ENCODE measurements around the gene RPTOR.
A peak's percentile ranks its signal among the peaks of the same experiment; 100 is the strongest.

RPTOR gene

DNA sequence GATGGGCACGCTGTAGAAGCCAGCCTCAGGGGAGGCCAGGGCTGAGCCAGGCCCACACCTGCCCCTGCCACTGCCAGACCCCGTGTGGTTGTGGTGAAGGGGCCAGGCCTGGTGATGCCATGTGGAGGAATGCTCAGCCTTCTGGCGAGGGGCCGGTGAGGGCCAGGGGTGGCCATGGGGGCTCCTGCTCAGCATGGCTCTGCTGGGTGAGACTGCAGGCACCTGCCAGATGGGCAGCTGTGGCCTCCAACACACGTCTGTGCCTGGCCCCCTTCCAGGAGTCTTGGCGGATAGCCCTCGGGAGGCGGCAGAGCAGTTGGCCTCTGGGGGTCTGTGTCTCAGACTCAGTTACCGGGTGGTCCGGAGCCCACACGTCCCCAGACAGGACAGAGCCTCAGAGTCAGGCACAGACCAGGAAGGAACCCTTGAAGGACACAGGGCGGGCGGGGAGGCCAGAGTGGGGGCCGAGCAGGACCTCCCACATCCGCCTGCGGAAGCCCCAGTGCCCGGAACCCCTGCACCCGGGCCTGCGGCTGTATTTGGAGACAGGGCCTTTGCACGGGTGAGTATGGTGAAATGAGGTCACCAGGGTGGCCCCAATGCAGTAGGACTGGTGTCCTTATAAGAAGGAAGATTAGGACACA lies 424.5 kb downstream of the RPTOR start:
- Histone ChIP-seq H3K27ac (replicated peaks) (0 out of 2 replicates have a peak overlapping the region, but pooled peaks have one; percentile 16), H3K27me3 (ENCODE audit: insufficient read depth, poor library complexity, severe bottlenecking) (no peaks in the 10 kb centered on the region), H3K4me3 (replicated peaks; ENCODE audit: insufficient read depth, low read length) (no peak overlapping the region)
- DNase-seq (ENCODE audit: low read depth in 1 of 2, low spot score in 1 of 2), result peak in 1 of 2 experiments; percentile 37
- TF ChIP-seq GABPA (IDR thresholded peaks at IDR 0.05; ENCODE audit: low read depth) (no peak), SPI1 (IDR thresholded peaks at IDR 0.05; ENCODE audit: borderline replicate concordance, low read depth) (no peak), POLR2AphosphoS5 (IDR thresholded peaks at IDR 0.05; ENCODE audit: low read depth) (no peak)
- TF ChIP-seq, protein P1, sequence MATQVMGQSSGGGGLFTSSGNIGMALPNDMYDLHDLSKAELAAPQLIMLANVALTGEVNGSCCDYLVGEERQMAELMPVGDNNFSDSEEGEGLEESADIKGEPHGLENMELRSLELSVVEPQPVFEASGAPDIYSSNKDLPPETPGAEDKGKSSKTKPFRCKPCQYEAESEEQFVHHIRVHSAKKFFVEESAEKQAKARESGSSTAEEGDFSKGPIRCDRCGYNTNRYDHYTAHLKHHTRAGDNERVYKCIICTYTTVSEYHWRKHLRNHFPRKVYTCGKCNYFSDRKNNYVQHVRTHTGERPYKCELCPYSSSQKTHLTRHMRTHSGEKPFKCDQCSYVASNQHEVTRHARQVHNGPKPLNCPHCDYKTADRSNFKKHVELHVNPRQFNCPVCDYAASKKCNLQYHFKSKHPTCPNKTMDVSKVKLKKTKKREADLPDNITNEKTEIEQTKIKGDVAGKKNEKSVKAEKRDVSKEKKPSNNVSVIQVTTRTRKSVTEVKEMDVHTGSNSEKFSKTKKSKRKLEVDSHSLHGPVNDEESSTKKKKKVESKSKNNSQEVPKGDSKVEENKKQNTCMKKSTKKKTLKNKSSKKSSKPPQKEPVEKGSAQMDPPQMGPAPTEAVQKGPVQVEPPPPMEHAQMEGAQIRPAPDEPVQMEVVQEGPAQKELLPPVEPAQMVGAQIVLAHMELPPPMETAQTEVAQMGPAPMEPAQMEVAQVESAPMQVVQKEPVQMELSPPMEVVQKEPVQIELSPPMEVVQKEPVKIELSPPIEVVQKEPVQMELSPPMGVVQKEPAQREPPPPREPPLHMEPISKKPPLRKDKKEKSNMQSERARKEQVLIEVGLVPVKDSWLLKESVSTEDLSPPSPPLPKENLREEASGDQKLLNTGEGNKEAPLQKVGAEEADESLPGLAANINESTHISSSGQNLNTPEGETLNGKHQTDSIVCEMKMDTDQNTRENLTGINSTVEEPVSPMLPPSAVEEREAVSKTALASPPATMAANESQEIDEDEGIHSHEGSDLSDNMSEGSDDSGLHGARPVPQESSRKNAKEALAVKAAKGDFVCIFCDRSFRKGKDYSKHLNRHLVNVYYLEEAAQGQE (IDR thresholded peaks at IDR 0.05; ENCODE audit: insufficient replicate concordance, low read depth), result no peak
- TF ChIP-seq, protein P2, sequence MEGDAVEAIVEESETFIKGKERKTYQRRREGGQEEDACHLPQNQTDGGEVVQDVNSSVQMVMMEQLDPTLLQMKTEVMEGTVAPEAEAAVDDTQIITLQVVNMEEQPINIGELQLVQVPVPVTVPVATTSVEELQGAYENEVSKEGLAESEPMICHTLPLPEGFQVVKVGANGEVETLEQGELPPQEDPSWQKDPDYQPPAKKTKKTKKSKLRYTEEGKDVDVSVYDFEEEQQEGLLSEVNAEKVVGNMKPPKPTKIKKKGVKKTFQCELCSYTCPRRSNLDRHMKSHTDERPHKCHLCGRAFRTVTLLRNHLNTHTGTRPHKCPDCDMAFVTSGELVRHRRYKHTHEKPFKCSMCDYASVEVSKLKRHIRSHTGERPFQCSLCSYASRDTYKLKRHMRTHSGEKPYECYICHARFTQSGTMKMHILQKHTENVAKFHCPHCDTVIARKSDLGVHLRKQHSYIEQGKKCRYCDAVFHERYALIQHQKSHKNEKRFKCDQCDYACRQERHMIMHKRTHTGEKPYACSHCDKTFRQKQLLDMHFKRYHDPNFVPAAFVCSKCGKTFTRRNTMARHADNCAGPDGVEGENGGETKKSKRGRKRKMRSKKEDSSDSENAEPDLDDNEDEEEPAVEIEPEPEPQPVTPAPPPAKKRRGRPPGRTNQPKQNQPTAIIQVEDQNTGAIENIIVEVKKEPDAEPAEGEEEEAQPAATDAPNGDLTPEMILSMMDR (IDR thresholded peaks at IDR 0.05; ENCODE audit: insufficient read depth, low read length), result no peak

DNA sequence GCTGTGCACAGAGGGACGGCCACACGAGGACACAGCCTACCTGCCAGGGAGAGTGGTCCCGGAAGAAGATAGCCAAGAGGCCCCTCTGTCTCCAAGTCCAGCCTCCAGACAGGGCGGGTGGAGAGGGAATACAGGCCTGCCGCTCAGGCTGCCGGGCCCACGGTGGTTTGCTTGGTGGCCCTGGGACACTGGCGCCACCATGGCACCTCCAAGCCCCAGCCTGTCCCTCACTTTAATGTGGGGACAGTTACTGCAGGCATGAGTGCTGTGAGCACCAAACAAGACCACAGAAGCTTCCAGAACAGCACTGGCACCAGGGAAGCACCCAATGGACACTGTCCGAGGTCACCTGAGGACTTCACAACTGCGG lies 425.0 kb downstream of the RPTOR start:
- H3K27ac ChIP-seq (replicated peaks), result 0 out of 2 replicates have a peak overlapping the region, but pooled peaks have one; percentile 16

DNA sequence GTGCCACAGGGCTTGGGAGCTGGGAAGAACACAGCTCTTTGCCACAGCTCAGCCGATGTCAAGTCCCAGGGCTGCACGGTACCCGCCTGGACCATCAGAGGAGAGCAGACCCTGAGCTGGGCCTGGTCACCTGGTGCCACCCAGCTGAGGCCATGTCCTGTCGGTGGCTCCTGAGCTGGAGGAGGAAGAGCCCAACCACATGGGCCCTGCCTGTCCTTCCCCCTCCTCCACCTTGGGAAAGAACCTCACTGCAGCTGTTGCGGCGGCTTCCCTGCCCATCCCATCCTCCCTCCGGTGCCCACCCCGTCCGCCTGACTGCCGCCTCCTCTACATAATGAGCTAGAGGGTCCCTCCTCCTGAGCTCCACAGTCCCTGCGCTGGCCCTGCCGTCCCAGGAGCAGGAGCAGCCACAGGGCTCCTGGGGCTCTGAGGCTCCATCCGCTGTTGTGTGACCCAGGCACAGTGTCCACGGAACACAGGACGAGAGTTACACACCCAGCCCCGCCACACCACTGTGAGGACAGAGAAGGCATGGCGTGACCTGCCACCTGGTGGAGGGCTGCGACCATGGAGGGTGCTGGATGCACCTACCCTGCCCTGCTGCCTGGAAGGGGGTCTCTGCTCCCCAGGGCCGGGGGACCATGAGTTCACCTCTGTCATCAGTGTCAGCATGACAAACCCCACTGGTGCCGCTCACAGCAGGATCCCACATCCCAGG lies 425.6 kb downstream of the RPTOR start:
- no peaks in the 10 kb centered on the region for H3K27me3 ChIP-seq (ENCODE audit: insufficient read depth, poor library complexity, severe bottlenecking)
- peak in 1 of 2 experiments; percentile 32 for DNase-seq (ENCODE audit: low read depth in 1 of 2, low spot score in 1 of 2)
- H3K4me3 ChIP-seq (replicated peaks; ENCODE audit: insufficient read depth, low read length), result no peak overlapping the region
- TF ChIP-seq POLR2AphosphoS5 (IDR thresholded peaks at IDR 0.05; ENCODE audit: low read depth) (no peak), GABPA (IDR thresholded peaks at IDR 0.05; ENCODE audit: low read depth) (no peak), SPI1 (IDR thresholded peaks at IDR 0.05; ENCODE audit: borderline replicate concordance, low read depth) (no peak)
- TF ChIP-seq, protein P2 (IDR thresholded peaks at IDR 0.05; ENCODE audit: insufficient read depth, low read length), result no peak
- TF ChIP-seq, protein P1 (IDR thresholded peaks at IDR 0.05; ENCODE audit: insufficient replicate concordance, low read depth), result no peak
- H3K27ac ChIP-seq (replicated peaks), result no peak overlapping the region

More for the DNA sequence above, 425.0 kb downstream of the RPTOR start:
- Histone ChIP-seq H3K4me3 (replicated peaks; ENCODE audit: insufficient read depth, low read length) (no peak overlapping the region), H3K27me3 (ENCODE audit: insufficient read depth, poor library complexity, severe bottlenecking) (no peaks in the 10 kb centered on the region)
- DNase-seq (ENCODE audit: low read depth in 1 of 2, low spot score in 1 of 2), result no peak
- no peak for TF ChIP-seq POLR2AphosphoS5 (IDR thresholded peaks at IDR 0.05; ENCODE audit: low read depth)
- no peak for TF ChIP-seq GABPA (IDR thresholded peaks at IDR 0.05; ENCODE audit: low read depth)
- TF ChIP-seq SPI1 (IDR thresholded peaks at IDR 0.05; ENCODE audit: borderline replicate concordance, low read depth), result no peak
- TF ChIP-seq, protein P2 (IDR thresholded peaks at IDR 0.05; ENCODE audit: insufficient read depth, low read length), result no peak
- TF ChIP-seq, protein P1 (IDR thresholded peaks at IDR 0.05; ENCODE audit: insufficient replicate concordance, low read depth), result no peak
